Mammary microvascular endothelial cell (primary cell): ENCODE data around the gene ACAD11. TPM values are rescaled to one million over a fixed set of nuclear protein-coding genes. Genes with fewer than 3 reads are reported as not detected.

Source experiments
- total RNA-seq: library from RNA; depleted of rRNA; stranded (reverse); fragments of >200 nt; gene quantifications from 2 replicates; pipeline ENCODE4 v1.2.3, GENCODE V29; 2015

ACAD11 gene, protein sequence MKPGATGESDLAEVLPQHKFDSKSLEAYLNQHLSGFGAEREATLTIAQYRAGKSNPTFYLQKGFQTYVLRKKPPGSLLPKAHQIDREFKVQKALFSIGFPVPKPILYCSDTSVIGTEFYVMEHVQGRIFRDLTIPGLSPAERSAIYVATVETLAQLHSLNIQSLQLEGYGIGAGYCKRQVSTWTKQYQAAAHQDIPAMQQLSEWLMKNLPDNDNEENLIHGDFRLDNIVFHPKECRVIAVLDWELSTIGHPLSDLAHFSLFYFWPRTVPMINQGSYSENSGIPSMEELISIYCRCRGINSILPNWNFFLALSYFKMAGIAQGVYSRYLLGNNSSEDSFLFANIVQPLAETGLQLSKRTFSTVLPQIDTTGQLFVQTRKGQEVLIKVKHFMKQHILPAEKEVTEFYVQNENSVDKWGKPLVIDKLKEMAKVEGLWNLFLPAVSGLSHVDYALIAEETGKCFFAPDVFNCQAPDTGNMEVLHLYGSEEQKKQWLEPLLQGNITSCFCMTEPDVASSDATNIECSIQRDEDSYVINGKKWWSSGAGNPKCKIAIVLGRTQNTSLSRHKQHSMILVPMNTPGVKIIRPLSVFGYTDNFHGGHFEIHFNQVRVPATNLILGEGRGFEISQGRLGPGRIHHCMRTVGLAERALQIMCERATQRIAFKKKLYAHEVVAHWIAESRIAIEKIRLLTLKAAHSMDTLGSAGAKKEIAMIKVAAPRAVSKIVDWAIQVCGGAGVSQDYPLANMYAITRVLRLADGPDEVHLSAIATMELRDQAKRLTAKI
- total RNA-seq, result 12.3 and 18.3 TPM in 2 replicates

GRCh38 chr3:132659365-132660051 lies at the start of gene ACAD11:
Gene ACAD11 (minus strand): TSS chr3:132659809. CDS start chr3:132659751, 58 bp downstream.

DNA sequence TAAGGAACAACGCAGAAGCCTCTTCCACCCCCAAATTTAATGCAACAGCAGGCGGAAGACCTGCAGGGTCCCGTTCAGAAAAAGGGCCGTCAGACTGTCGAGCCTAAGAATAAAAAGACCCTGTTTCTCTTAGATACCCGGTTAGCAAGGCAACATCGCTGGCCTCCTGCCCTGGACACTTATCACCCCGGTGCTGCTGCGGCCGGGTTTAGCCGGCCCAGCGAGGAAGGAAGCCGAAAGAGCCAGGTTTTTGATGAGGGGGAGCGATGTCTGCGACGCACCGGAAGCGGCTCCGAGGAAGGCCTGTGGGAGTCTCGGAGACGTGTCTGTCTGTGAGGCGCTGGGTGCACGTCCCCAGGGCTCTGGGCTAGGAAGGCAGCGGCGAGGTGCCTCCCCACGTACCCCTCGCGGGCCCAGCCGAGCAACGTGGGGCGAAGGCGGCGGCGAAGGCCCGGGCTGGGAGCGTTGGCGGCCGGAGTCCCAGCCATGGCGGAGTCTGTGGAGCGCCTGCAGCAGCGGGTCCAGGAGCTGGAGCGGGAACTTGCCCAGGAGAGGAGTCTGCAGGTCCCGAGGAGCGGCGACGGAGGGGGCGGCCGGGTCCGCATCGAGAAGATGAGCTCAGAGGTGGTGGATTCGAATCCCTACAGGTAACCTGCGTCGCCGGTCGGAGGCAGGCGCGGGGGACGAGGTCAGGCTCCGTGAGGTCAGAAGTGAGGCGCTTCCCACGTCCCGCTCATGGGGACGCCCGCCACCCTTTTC lies 622 bp upstream of the ACAD11 start, which contains the start of gene UBA5:
Gene UBA5 (plus strand): TSS at position 278 of the 759 bp plus-strand sequence. CDS start 209 bp downstream, at position 487.

GRCh38 chr3:132596816-132597433 lies 62.7 kb downstream of the ACAD11 start, which contains the start of gene ACKR4:
Gene ACKR4 (plus strand): TSS chr3:132597270. CDS start chr3:132600398, 3,128 bp downstream.

Other genes with a start within 250 kb of the ACAD11 start
- 36.6 and 39.9 TPM in 2 replicates for gene DNAJC13, start 242.3 kb downstream of the ACAD11 start, total RNA-seq
- 0.54 and 1.1 TPM in 2 replicates for gene ACKR4, start 62.5 kb downstream of the ACAD11 start, total RNA-seq
- 29.4 and 34.0 TPM in 2 replicates for gene UBA5, start 520 bp upstream of the ACAD11 start, total RNA-seq
- gene NPHP3, start 62.6 kb upstream of the ACAD11 start, total RNA-seq, result 13.7 and 14.5 TPM in 2 replicates